C4-2B (cell line): ENCODE measurements around the gene RBM4.

Experiments used
- ZFX ChIP-seq: fragments of 450-650 bp; IDR thresholded peaks from 2 replicates; pipeline ENCODE4 v1.6.1; 2017
- TF ChIP-seq, protein P1 (sequence below): fragments of 450-650 bp; conservative IDR thresholded peaks from 2 replicates; pipeline ENCODE4 v1.5.1; 2017; ENCODE audit warnings: mild to moderate bottlenecking

DNA sequence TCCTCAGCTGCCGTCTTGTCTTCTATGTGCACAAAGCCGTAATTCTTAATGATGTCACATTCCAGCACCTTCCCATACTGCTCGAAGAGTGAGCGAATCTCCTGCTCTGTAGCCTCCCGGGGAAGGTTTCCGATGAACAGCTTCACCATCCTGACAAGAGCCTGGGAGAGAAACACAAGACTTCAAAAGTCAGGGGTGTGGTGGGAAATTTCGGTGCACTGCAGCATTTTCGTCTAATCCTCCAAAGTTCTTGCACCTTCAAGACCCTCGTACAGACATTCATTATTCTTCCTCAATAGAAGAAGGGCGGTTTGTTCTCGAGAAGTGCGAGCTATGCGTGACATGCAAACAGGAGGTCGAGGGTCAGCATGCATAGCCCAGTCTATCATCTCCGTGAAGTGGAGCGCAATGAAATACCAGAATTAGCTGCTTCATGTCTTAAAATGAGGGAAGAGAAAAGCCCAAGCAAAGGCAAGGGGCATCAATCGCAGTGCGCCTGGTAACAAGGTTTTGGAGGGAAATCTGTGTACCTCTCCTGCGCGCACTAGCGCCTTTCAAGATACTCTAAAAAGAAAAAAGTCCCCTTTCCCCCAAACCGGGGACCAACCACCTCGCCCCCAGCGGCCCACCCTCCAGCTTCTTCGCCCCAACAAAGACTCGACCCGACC is 38.6 kb downstream of the RBM4 start:
- TF ChIP-seq, protein P1, sequence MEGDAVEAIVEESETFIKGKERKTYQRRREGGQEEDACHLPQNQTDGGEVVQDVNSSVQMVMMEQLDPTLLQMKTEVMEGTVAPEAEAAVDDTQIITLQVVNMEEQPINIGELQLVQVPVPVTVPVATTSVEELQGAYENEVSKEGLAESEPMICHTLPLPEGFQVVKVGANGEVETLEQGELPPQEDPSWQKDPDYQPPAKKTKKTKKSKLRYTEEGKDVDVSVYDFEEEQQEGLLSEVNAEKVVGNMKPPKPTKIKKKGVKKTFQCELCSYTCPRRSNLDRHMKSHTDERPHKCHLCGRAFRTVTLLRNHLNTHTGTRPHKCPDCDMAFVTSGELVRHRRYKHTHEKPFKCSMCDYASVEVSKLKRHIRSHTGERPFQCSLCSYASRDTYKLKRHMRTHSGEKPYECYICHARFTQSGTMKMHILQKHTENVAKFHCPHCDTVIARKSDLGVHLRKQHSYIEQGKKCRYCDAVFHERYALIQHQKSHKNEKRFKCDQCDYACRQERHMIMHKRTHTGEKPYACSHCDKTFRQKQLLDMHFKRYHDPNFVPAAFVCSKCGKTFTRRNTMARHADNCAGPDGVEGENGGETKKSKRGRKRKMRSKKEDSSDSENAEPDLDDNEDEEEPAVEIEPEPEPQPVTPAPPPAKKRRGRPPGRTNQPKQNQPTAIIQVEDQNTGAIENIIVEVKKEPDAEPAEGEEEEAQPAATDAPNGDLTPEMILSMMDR, result no peak
- TF ChIP-seq ZFX, result no peak
